Activated CD8-positive, alpha-beta T cell treated with anti-CD3 and anti-CD28 coated beads for 36 hours (primary cell): ENCODE data around the gene DNPH1. TPM values are rescaled to one million over a fixed set of nuclear protein-coding genes. Genes with fewer than 3 reads are reported as not detected.

ENCODE experiments used
- ATAC-seq: fragments of 200-7000 bp; cut with Tn5 transposase; one replicate; pipeline ENCODE4 v1.10.0; 2021; ENCODE audit warnings: mild to moderate bottlenecking, moderate library complexity
- CTCF ChIA-PET: fragments of 350-600 bp; sonication (Branson Sonifier 250); formaldehyde crosslinking; loops from one replicate; lab custom pipeline; 2021; ENCODE audit warnings: antibody characterized with exemption; lab: Charles Lee
- POLR2A ChIA-PET: fragments of 350-600 bp; sonication (Branson Sonifier 250); formaldehyde crosslinking; loops from one replicate; lab custom pipeline; 2021; ENCODE audit warnings: antibody characterized with exemption; lab: Charles Lee
- DNase-seq: peaks from one replicate; pipeline ENCODE4 v3.0.0-alpha.2; 2020
- H3K27ac Mint-ChIP-seq: one replicate; pipeline ENCODE4 v1.8.0; 2021; ENCODE audit warnings: mild to moderate bottlenecking, mixed read lengths
- H3K27me3 Mint-ChIP-seq: one replicate; pipeline ENCODE4 v1.8.0; 2021; ENCODE audit warnings: mixed read lengths
- H3K36me3 Mint-ChIP-seq: one replicate; pipeline ENCODE4 v1.8.0; 2021; ENCODE audit warnings: low read depth, mixed read lengths
- H3K4me1 Mint-ChIP-seq: one replicate; pipeline ENCODE4 v1.8.0; 2021; ENCODE audit warnings: low read depth, mixed read lengths
- H3K4me3 Mint-ChIP-seq: one replicate; pipeline ENCODE4 v1.8.0; 2021; ENCODE audit warnings: mild to moderate bottlenecking, moderate library complexity, mixed read lengths
- H3K9me3 Mint-ChIP-seq: one replicate; pipeline ENCODE4 v1.8.0; 2021; ENCODE audit warnings: mixed read lengths
- intact Hi-C: fragments of 100-400 bp; cut with micrococcal nuclease; formaldehyde crosslinking; loops from one replicate; pipeline ENCODE4 v1.10.0; 2022
- total RNA-seq, 2 experiments: library from RNA; stranded (reverse); gene quantifications; one replicate each; pipeline ENCODE4 v1.2.3, GENCODE V29; 2021
- TF ChIP-seq, protein P1 (sequence below): fragments of 200-600 bp; IDR thresholded peaks from one replicate; pipeline ENCODE4 v1.8.0; 2022; ENCODE audit warnings: antibody characterized with exemption, mild to moderate bottlenecking

DNPH1 gene
- total RNA-seq, 2 experiments from 2014 or later: 86.2 to 86.5 TPM

DNA sequence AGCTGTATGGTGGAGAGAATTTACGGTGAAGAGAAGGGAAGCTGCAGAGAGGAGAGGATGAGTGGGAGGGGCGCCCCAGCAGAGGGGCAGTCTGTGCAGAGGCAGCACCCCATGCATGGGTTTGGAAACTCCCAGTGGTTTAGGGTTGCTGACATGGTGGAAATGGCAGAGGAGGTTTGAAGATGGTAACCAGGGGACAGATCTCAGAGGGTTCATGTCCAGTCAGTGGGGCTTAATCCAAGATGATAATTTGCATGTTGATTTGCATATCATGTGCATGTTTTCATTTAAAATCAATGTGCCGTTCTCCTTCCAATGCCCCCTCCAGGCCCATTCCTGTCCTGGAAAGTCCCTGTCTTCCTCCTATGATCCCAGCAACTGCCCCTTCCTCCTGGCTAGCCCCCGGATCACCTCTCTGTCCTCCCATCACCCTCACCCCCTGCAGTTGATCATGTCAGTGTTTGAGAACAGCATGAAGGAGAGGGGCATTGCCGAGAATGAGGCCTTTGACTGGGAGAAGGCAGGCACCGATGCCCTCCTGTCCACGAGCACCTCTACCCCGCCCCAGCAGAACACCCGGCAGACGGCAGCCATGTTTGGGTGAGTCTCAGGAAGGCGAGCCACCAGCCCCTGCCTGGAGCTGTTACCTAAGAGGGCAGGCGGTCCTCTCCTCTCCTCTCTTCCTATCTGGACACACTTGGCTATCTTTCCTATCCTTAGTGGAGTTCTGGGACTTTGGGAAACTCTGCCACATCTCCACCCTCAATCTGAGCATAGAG is 28.3 kb upstream of the DNPH1 start:
- ATAC-seq: peak; percentile 62
- H3K27ac Mint-ChIP-seq: no peak overlapping the region
- intact Hi-C loops: no loop called here
- ChIA-PET POLR2A (no interaction called here), CTCF (interaction anchor here (1.5 kb wide), 1 partner anchor 29 kb away, joined by 5 read pairs; the partner anchor contains the start of gene DNPH1)
- peaks cover 13% of the 10 kb centered on the region for H3K27me3 Mint-ChIP-seq
- TF ChIP-seq, protein P1, sequence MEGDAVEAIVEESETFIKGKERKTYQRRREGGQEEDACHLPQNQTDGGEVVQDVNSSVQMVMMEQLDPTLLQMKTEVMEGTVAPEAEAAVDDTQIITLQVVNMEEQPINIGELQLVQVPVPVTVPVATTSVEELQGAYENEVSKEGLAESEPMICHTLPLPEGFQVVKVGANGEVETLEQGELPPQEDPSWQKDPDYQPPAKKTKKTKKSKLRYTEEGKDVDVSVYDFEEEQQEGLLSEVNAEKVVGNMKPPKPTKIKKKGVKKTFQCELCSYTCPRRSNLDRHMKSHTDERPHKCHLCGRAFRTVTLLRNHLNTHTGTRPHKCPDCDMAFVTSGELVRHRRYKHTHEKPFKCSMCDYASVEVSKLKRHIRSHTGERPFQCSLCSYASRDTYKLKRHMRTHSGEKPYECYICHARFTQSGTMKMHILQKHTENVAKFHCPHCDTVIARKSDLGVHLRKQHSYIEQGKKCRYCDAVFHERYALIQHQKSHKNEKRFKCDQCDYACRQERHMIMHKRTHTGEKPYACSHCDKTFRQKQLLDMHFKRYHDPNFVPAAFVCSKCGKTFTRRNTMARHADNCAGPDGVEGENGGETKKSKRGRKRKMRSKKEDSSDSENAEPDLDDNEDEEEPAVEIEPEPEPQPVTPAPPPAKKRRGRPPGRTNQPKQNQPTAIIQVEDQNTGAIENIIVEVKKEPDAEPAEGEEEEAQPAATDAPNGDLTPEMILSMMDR: no peak
- H3K36me3 Mint-ChIP-seq: no peaks in the 10 kb centered on the region
- peak; percentile 52 for DNase-seq
- H3K4me3 Mint-ChIP-seq: no peak overlapping the region
- no peaks in the 10 kb centered on the region for H3K9me3 Mint-ChIP-seq
- H3K4me1 Mint-ChIP-seq: peaks cover 14% of the 10 kb centered on the region

DNA sequence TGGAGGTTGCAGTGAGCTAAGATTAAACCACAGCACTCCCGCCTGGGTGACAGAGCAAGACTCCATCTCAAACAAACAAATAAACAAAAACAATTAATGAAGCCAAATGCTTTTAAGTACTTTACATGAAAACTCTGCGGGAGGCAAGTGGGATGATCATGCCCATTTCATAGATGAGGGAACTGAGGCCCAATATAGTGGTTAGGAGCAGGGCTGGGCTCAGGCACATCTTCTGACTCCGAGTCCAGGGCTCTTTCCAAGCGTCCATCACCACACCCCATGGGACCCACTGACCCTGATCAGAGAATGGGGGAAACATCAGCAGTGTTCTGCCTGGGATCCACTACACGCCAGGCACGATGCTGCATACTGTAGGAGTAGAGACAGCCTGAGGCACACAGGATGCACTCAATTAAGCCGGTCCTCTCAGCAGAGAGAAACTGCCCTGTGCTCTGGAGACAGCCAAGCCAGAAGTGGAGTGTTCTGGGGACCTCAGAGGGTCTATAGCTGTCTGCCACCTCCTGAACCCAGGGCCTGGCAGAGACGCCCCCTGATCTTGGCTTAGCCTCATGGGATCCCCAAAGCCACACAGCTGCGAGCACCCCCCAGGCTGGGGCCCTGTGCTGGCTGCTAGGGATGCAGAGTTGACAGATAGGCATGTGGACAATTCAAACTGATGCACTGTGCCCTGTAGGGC is 27.5 kb upstream of the DNPH1 start:
- no peak for ATAC-seq
- H3K9me3 Mint-ChIP-seq: no peaks in the 10 kb centered on the region
- no peaks in the 10 kb centered on the region for H3K36me3 Mint-ChIP-seq
- H3K4me3 Mint-ChIP-seq: no peak overlapping the region
- ChIA-PET POLR2A (no interaction called here), CTCF (interaction anchor here (1.8 to 2.1 kb wide), 2 partner anchors 141 to 250 kb away, joined by 4 to 6 read pairs; no protein-coding TSS in a partner anchor)
- H3K27ac Mint-ChIP-seq: no peak overlapping the region
- intact Hi-C loops: no loop called here
- H3K4me1 Mint-ChIP-seq: peaks cover 15% of the 10 kb centered on the region
- TF ChIP-seq, protein P1: no peak
- H3K27me3 Mint-ChIP-seq: peaks cover 15% of the 10 kb centered on the region
- no peak for DNase-seq

DNA sequence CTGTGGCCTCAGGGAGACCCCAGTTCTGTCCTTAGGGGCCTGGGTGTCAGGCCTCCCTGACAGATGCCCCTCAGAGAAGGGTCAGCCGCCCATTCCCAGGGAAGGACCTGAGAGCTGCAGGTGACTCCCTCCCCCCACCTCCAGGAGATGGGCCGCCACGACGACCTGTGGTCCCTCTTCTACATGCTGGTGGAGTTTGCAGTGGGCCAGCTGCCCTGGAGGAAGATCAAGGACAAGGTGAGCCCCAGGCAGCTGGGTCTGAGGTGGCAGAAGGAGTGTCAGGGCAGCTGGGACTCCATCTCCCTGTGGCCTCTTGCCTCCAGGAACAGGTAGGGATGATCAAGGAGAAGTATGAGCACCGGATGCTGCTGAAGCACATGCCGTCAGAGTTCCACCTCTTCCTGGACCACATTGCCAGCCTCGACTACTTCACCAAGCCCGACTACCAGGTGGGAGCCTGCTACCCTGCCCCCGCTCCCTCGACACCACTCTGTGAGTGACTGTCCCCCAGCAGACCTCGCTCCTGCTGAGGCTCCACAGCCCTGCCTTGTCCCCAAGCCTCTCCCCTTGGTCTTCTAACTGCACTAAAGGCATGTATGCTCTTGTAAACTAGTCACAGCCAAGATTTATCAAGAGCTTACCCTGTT is 26.2 kb upstream of the DNPH1 start:
- no peak for DNase-seq
- intact Hi-C loops: no loop called here
- no peaks in the 10 kb centered on the region for H3K9me3 Mint-ChIP-seq

GRCh38 chr6:43254846-43255245 is 25.6 kb upstream of the DNPH1 start:
- no peaks in the 10 kb centered on the region for H3K9me3 Mint-ChIP-seq
- intact Hi-C loops: no loop called here
- H3K27ac Mint-ChIP-seq: no peak overlapping the region
- no peaks in the 10 kb centered on the region for H3K36me3 Mint-ChIP-seq
- ChIA-PET POLR2A (no interaction called here), CTCF (interaction anchor here (2.1 to 2.8 kb wide), 2 partner anchors 26 to 143 kb away, joined by 6 to 14 read pairs; partner anchors contain the start of gene DNPH1)
- H3K27me3 Mint-ChIP-seq: peaks cover 27% of the 10 kb centered on the region
- DNase-seq (no peak), ATAC-seq (no peak)
- H3K4me3 Mint-ChIP-seq: no peak overlapping the region
- TF ChIP-seq, protein P1: no peak
- peaks cover 28% of the 10 kb centered on the region for H3K4me1 Mint-ChIP-seq

More for the DNA sequence above, 26.2 kb upstream of the DNPH1 start:
- ChIA-PET CTCF (interaction anchor here (0.8 to 2.1 kb wide), 3 partner anchors 9 to 252 kb away, joined by 3 to 6 read pairs (median 4); no protein-coding TSS in a partner anchor), POLR2A (interaction anchor here (1.1 kb wide), 1 partner anchor 25 kb away, joined by 3 read pairs; no protein-coding TSS in a partner anchor)
- TF ChIP-seq, protein P1: no peak
- Mint-ChIP-seq H3K27me3 (peaks cover 27% of the 10 kb centered on the region), H3K4me3 (no peak overlapping the region), H3K36me3 (no peaks in the 10 kb centered on the region), H3K4me1 (peaks cover 28% of the 10 kb centered on the region), H3K27ac (no peak overlapping the region)
- no peak for ATAC-seq
